A673 (cell line): ENCODE data around the gene TBC1D13.

ENCODE experiments used
- CTCF ChIP-seq: fragments of 300-800, 200-600 bp; sonication (generic); conservative IDR thresholded peaks from 2 replicates; pipeline ENCODE4 v1.5.1; 2017; ENCODE audit warnings: low read depth, mild to moderate bottlenecking, antibody characterized with exemption, low read length, moderate library complexity, mixed read lengths
- EZH2 ChIP-seq: fragments of 200-600 bp; sonication (generic); IDR thresholded peaks from 2 replicates; pipeline ENCODE4 v1.6.1; 2017; ENCODE audit warnings: borderline replicate concordance, low read depth, mild to moderate bottlenecking, mixed read lengths, antibody characterized with exemption, low read length; ENCODE audit not compliant: poor library complexity, severe bottlenecking

GRCh38 chr9:128818839-128819715 lies 32.0 kb downstream of the TBC1D13 start:
- TF ChIP-seq CTCF (no peak), EZH2 (no peak)
